PC-9 (cell line): Measurements from ENCODE around the gene ZNF215.

Experiments
- CTCF ChIP-seq: fragments of 200-600 bp; sonication (generic); conservative IDR thresholded peaks from 2 replicates; pipeline ENCODE4 v1.6.1; 2017; ENCODE audit warnings: mixed run types, antibody characterized with exemption, mild to moderate bottlenecking, moderate library complexity
- EZH2 ChIP-seq: fragments of 200-600 bp; sonication (generic); IDR thresholded peaks from 2 replicates; pipeline ENCODE4 v1.8.0; 2017; ENCODE audit warnings: antibody characterized with exemption, low read depth

- TF ChIP-seq CTCF (no peak), EZH2 (no peak)
Observed at GRCh38 chr11:6988506-6988905, 62.3 kb downstream of the ZNF215 start.
